ENCODE data around the gene GAPT.

- TF ChIP-seq CTCF (conservative IDR thresholded peaks at IDR 0.05; ENCODE audit: low read depth, low read length) (no peak), EZH2 (IDR thresholded peaks at IDR 0.05; ENCODE audit: borderline replicate concordance, low read depth, low read length, poor library complexity, severe bottlenecking) (no peak)
Measured at GRCh38 chr5:58453306-58453705, 37.9 kb upstream of the GAPT start.

All from A673 (cell line).